ENCODE measurements around the gene NCOA4.

DNA sequence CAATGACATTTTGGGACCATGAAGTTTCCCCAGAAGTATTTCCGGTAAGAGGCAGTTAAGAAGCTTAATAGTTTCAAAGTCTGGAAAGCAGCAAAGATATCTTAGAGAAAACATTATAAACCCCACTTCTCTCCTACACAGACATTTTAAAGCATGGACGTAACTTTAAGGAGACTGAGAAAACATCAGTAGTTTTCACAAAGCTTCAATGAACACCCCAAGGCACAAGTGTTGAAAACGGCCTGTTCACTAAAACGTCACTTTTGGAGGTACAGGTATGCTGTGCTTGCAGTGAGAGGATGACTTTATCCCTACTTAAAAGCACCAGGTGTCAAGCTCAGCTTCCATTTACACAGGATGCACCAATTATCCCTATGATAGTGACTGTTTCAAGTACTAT lies 25.0 kb downstream of the NCOA4 start:
- TF ChIP-seq, protein P1, sequence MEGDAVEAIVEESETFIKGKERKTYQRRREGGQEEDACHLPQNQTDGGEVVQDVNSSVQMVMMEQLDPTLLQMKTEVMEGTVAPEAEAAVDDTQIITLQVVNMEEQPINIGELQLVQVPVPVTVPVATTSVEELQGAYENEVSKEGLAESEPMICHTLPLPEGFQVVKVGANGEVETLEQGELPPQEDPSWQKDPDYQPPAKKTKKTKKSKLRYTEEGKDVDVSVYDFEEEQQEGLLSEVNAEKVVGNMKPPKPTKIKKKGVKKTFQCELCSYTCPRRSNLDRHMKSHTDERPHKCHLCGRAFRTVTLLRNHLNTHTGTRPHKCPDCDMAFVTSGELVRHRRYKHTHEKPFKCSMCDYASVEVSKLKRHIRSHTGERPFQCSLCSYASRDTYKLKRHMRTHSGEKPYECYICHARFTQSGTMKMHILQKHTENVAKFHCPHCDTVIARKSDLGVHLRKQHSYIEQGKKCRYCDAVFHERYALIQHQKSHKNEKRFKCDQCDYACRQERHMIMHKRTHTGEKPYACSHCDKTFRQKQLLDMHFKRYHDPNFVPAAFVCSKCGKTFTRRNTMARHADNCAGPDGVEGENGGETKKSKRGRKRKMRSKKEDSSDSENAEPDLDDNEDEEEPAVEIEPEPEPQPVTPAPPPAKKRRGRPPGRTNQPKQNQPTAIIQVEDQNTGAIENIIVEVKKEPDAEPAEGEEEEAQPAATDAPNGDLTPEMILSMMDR (conservative IDR thresholded peaks at IDR 0.05; ENCODE audit: low read depth, low read length), result no peak
- no peak for TF ChIP-seq EZH2 (IDR thresholded peaks at IDR 0.05; ENCODE audit: borderline replicate concordance, low read depth, low read length, poor library complexity, severe bottlenecking)
